ENCODE data around the gene EPB42. TPM values are rescaled to one million over a fixed set of nuclear protein-coding genes. Genes with fewer than 3 reads are reported as not detected.

The EPB42 gene
- not detected for total RNA-seq
- long read RNA-seq: 0 reads

- Histone ChIP-seq H3K4me3 (no peak within 1 kb of the TSS), H3K9me3 (no peaks in the 10 kb centered on the region), H3K27me3 (ENCODE audit: low read depth) (no peaks in the 10 kb centered on the region), H3K36me3 (no peaks in the 10 kb centered on the region), H3K4me1 (no peaks in the 10 kb centered on the region), H3K27ac (no peak within 1 kb of the TSS)
- TF ChIP-seq CTCF (IDR thresholded peaks at IDR 0.05): no peak
- DNase-seq (no peak), ATAC-seq (no peak)
- intact Hi-C loops (cut with DNase I): loop anchor here (10.0 kb wide), 1 partner anchor 64 kb away; no protein-coding TSS in a partner anchor
Observed at GRCh38 chr15:43220991-43221403, at the start of gene EPB42. Gene EPB42 (minus strand): TSS chr15:43221018. CDS start chr15:43220825, 193 bp downstream.

GRCh38 chr15:43270113-43270665 lies 49.4 kb upstream of the EPB42 start:
- Histone ChIP-seq H3K27me3 (ENCODE audit: low read depth) (peaks cover 18% of the 10 kb centered on the region), H3K4me3 (no peak overlapping the region), H3K36me3 (no peaks in the 10 kb centered on the region), H3K27ac (no peak overlapping the region), H3K4me1 (no peaks in the 10 kb centered on the region), H3K9me3 (no peaks in the 10 kb centered on the region)
- DNase-seq (no peak), ATAC-seq (no peak)
- intact Hi-C loops (cut with DNase I): no loop called here
- TF ChIP-seq CTCF (IDR thresholded peaks at IDR 0.05): no peak

GRCh38 chr15:43268111-43269105 lies 47.6 kb upstream of the EPB42 start:
- no peaks in the 10 kb centered on the region for H3K9me3 ChIP-seq
- ATAC-seq: peak in 1 of 2 donors; percentile 31
- TF ChIP-seq CTCF (IDR thresholded peaks at IDR 0.05): peak; percentile 11
- H3K4me3 ChIP-seq: no peak overlapping the region
- H3K36me3 ChIP-seq: no peaks in the 10 kb centered on the region
- peaks cover 13% of the 10 kb centered on the region for H3K27me3 ChIP-seq (ENCODE audit: low read depth)
- no peaks in the 10 kb centered on the region for H3K4me1 ChIP-seq
- H3K27ac ChIP-seq: no peak overlapping the region
- intact Hi-C loops (cut with DNase I): no loop called here
- DNase-seq: no peak

- Histone ChIP-seq H3K27me3 (ENCODE audit: low read depth) (peaks cover 13% of the 10 kb centered on the region), H3K4me3 (no peak overlapping the region), H3K9me3 (no peaks in the 10 kb centered on the region), H3K27ac (no peak overlapping the region), H3K4me1 (no peaks in the 10 kb centered on the region), H3K36me3 (no peaks in the 10 kb centered on the region)
- no peak for TF ChIP-seq CTCF (IDR thresholded peaks at IDR 0.05)
- ATAC-seq: no peak
- no peak for DNase-seq
- intact Hi-C loops (cut with DNase I): no loop called here
Observed at GRCh38 chr15:43267439-43267838, 46.6 kb upstream of the EPB42 start.

- Histone ChIP-seq H3K27me3 (ENCODE audit: low read depth) (peaks cover 13% of the 10 kb centered on the region), H3K36me3 (no peaks in the 10 kb centered on the region), H3K9me3 (no peaks in the 10 kb centered on the region), H3K27ac (no peak within 1 kb of the TSS), H3K4me1 (no peaks in the 10 kb centered on the region), H3K4me3 (no peak within 1 kb of the TSS)
- ATAC-seq (peak in 1 of 2 donors; percentile 45), DNase-seq (no peak)
- intact Hi-C loops (cut with DNase I): no loop called here
- TF ChIP-seq CTCF (IDR thresholded peaks at IDR 0.05): no peak
Observed at GRCh38 chr15:43266834-43267233, 46.0 kb upstream of the EPB42 start, which contains the start of gene TGM5. Gene TGM5 (minus strand): TSS chr15:43266928. CDS start chr15:43266849, 79 bp downstream.

Data from lower lobe of right lung (tissue), 2 donors.